Keratinocyte (primary cell): ENCODE results near the gene SIAE. TPM values are rescaled to one million over a fixed set of nuclear protein-coding genes. Genes with fewer than 3 reads are reported as not detected.

Experiments
- DNase-seq: peaks from one replicate; pipeline ENCODE4 v3.0.0-alpha.2; 2011; ENCODE audit warnings: low read depth, missing footprints, low spot score
- FAIRE-seq: peaks from 2 replicates; lab custom pipeline; 2011; peaks lifted over from hg19 to GRCh38; lab: Jason Lieb, UNC
- H2AFZ ChIP-seq: 2 replicates; pipeline ENCODE4 v1.6.0; 2012; ENCODE audit warnings: low read length, control low read depth, inconsistent platforms; ENCODE audit not compliant: control insufficient read depth
- H3K27ac ChIP-seq: 2 replicates; pipeline ENCODE4 v1.5.1; 2011; ENCODE audit warnings: low read length; ENCODE audit not compliant: control insufficient read depth, insufficient read depth
- H3K27me3 ChIP-seq: 3 replicates; pipeline ENCODE4 v1.6.0; 2011; ENCODE audit warnings: low read length; ENCODE audit not compliant: control insufficient read depth, insufficient read depth; ENCODE audit errors: extremely low read depth
- H3K36me3 ChIP-seq, 2 experiments: 2 replicates in 1 of 2; 3 replicates in 1 of 2; pipeline ENCODE4 v1.5.1; 2011; ENCODE audit warnings: low read length in 2 of 2, mild to moderate bottlenecking in 1 of 2; ENCODE audit not compliant: control insufficient read depth in 2 of 2, insufficient read depth in 2 of 2; ENCODE audit errors: extremely low read depth in 1 of 2
- H3K4me1 ChIP-seq: 3 replicates; pipeline ENCODE4 v1.5.1; 2011; ENCODE audit warnings: low read length; ENCODE audit not compliant: control insufficient read depth, insufficient read depth; ENCODE audit errors: extremely low read depth
- H3K4me2 ChIP-seq: 3 replicates; pipeline ENCODE4 v1.6.0; 2011; ENCODE audit warnings: low read depth, low read length; ENCODE audit not compliant: control insufficient read depth, insufficient read depth; ENCODE audit errors: extremely low read depth
- H3K4me3 ChIP-seq, 3 experiments: fragments of 200-600 bp in 1 of 3; sonication (generic) in 1 of 3; 2 replicates in 2 of 3; 3 replicates in 1 of 3; pipeline ENCODE4 v1.5.1; 2011 to 2016; ENCODE audit warnings: low read length in 3 of 3, mild to moderate bottlenecking in 3 of 3, control low read depth in 2 of 3, inconsistent platforms in 1 of 3, low read depth in 1 of 3, mixed read lengths in 1 of 3, mixed run types in 1 of 3, moderate library complexity in 1 of 3; ENCODE audit not compliant: control insufficient read depth in 2 of 3, insufficient read depth in 2 of 3; ENCODE audit errors: extremely low read depth in 1 of 3
- H3K79me2 ChIP-seq: 2 replicates; pipeline ENCODE4 v1.6.0; 2012; ENCODE audit warnings: low read length; ENCODE audit not compliant: control insufficient read depth, insufficient read depth
- H3K9ac ChIP-seq: 3 replicates; pipeline ENCODE4 v1.6.0; 2011; ENCODE audit warnings: low read length; ENCODE audit not compliant: control insufficient read depth, insufficient read depth; ENCODE audit errors: extremely low read depth
- H3K9me1 ChIP-seq: 3 replicates; pipeline ENCODE4 v1.6.0; 2011; ENCODE audit warnings: low read length; ENCODE audit not compliant: control insufficient read depth, insufficient read depth; ENCODE audit errors: extremely low read depth
- H3K9me3 ChIP-seq: 2 replicates; pipeline ENCODE4 v1.5.1; 2012; ENCODE audit warnings: low read depth, low read length; ENCODE audit not compliant: control insufficient read depth
- H4K20me1 ChIP-seq: 3 replicates; pipeline ENCODE4 v1.6.0; 2011; ENCODE audit warnings: low read length; ENCODE audit not compliant: control insufficient read depth, insufficient read depth; ENCODE audit errors: extremely low read depth
- EZH2 ChIP-seq: IDR thresholded peaks from one replicate; pipeline ENCODE4 v1.6.1; 2012; ENCODE audit warnings: inconsistent platforms, mild to moderate bottlenecking, low read length, moderate library complexity
- dilution Hi-C: fragments of 300-500 bp; cut with MboI; formaldehyde crosslinking; loops from one replicate; pipeline ENCODE4 v1.7.0; 2020; ENCODE audit warnings: low sequenced_read_pairs; ENCODE audit not compliant: extremely low pct_ligation_motif_present
- polyA minus RNA-seq, 3 experiments: library from RNA; depleted of rRNA, polyadenylated mRNA; stranded (reverse); fragments of >200 nt; gene quantifications; 1 replicate in 1 of 3; 2 replicates in 1 of 3; 3 replicates in 1 of 3; pipeline ENCODE4 v1.2.3, GENCODE V29; 2011
- polyA plus RNA-seq, 5 experiments: library from polyadenylated mRNA; depleted of rRNA in 3 of 5; stranded (reverse) in 3 of 5; stranded (forward) in 1 of 5; unstranded in 1 of 5; fragments of >200 nt; gene quantifications; 1 replicate in 1 of 5; 2 replicates in 3 of 5; 3 replicates in 1 of 5; pipeline versions ENCODE4 v1.2.1 to v1.2.3, GENCODE V29; 2011 to 2012; ENCODE audit warnings: missing spikeins in 2 of 5, low read depth in 1 of 5, low replicate concordance in 1 of 5
- TF ChIP-seq, protein P1 (sequence below), 3 experiments: IDR thresholded peaks in 1 of 3; conservative IDR thresholded peaks in 1 of 3; optimal IDR thresholded peaks in 1 of 3; 2 replicates in 2 of 3; 3 replicates in 1 of 3; pipeline versions ENCODE3 to v1.5.1; 2011; ENCODE audit warnings: low read length in 3 of 3, mild to moderate bottlenecking in 3 of 3, moderate library complexity in 2 of 3, control low read depth in 1 of 3, inconsistent platforms in 1 of 3; ENCODE audit not compliant: insufficient read depth in 2 of 3; ENCODE audit errors: extremely low read depth in 1 of 3

The SIAE gene, protein sequence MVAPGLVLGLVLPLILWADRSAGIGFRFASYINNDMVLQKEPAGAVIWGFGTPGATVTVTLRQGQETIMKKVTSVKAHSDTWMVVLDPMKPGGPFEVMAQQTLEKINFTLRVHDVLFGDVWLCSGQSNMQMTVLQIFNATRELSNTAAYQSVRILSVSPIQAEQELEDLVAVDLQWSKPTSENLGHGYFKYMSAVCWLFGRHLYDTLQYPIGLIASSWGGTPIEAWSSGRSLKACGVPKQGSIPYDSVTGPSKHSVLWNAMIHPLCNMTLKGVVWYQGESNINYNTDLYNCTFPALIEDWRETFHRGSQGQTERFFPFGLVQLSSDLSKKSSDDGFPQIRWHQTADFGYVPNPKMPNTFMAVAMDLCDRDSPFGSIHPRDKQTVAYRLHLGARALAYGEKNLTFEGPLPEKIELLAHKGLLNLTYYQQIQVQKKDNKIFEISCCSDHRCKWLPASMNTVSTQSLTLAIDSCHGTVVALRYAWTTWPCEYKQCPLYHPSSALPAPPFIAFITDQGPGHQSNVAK
- polyA plus RNA-seq (16.2 to 44.7 TPM (median 26.6 TPM) in 3 replicates), polyA minus RNA-seq (9.7 to 30.1 TPM (median 21.6 TPM) in 3 replicates)
- polyA plus RNA-seq (2011; ENCODE audit: low read depth), result 16.2 TPM
- 11.7 and 16.2 TPM in 2 replicates for polyA plus RNA-seq (2011; cell fraction: cytosol; rRNA removed)
- 60.9 and 62.6 TPM in 2 replicates for polyA plus RNA-seq (2011; cell fraction: nucleus; rRNA removed)
- polyA plus RNA-seq (2012; ENCODE audit: low replicate concordance), result 9.3 and 14.4 TPM in 2 replicates
- polyA minus RNA-seq (2011; cell fraction: cytosol; rRNA and poly(A)+ RNA removed), result 7.1 TPM
- polyA minus RNA-seq (2011; cell fraction: nucleus; rRNA and poly(A)+ RNA removed), result 20.3 and 50.3 TPM in 2 replicates

GRCh38 chr11:124673333-124674167, at the start of gene SIAE, which contains the start of gene SPA17:
TSS of gene SIAE (minus strand) at chr11:124673739. CDS start at chr11:124673708, 31 bp downstream.
TSS of gene SPA17 (plus strand) at chr11:124673904. CDS start at chr11:124675265, 1,361 bp downstream.
- H3K9me1 ChIP-seq, result no peaks in the 10 kb centered on the region
- peak within 1 kb of the TSS; percentile 85 for H3K4me2 ChIP-seq
- dilution Hi-C loops, result no loop called here
- peak within 1 kb of the TSS; percentile 33 for H3K27ac ChIP-seq
- H3K79me2 ChIP-seq, result no peaks in the 10 kb centered on the region
- H3K9ac ChIP-seq, result peak within 1 kb of the TSS; percentile 80
- no peaks in the 10 kb centered on the region for H3K9me3 ChIP-seq
- H3K4me1 ChIP-seq, result peaks cover 6% of the 10 kb centered on the region
- H4K20me1 ChIP-seq, result no peaks in the 10 kb centered on the region
- H2AFZ ChIP-seq, result peak within 1 kb of the TSS; percentile 89
- no peaks in the 10 kb centered on the region for H3K27me3 ChIP-seq
- TF ChIP-seq, protein P1, sequence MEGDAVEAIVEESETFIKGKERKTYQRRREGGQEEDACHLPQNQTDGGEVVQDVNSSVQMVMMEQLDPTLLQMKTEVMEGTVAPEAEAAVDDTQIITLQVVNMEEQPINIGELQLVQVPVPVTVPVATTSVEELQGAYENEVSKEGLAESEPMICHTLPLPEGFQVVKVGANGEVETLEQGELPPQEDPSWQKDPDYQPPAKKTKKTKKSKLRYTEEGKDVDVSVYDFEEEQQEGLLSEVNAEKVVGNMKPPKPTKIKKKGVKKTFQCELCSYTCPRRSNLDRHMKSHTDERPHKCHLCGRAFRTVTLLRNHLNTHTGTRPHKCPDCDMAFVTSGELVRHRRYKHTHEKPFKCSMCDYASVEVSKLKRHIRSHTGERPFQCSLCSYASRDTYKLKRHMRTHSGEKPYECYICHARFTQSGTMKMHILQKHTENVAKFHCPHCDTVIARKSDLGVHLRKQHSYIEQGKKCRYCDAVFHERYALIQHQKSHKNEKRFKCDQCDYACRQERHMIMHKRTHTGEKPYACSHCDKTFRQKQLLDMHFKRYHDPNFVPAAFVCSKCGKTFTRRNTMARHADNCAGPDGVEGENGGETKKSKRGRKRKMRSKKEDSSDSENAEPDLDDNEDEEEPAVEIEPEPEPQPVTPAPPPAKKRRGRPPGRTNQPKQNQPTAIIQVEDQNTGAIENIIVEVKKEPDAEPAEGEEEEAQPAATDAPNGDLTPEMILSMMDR (optimal IDR thresholded peaks at IDR 0.05 in 1 of 3, IDR thresholded peaks at IDR 0.05 in 1 of 3, conservative IDR thresholded peaks at IDR 0.05 in 1 of 3; ENCODE audit: extremely low read depth in 1 of 3, insufficient read depth in 2 of 3, low read length in 3 of 3), result no peak
- TF ChIP-seq EZH2, result no peak
- no peaks in the 10 kb centered on the region for H3K36me3 ChIP-seq
- peak within 1 kb of the TSS; percentile 66 to 75 (median 74) for H3K4me3 ChIP-seq
- FAIRE-seq, result no peak
- peak; percentile 75 for DNase-seq

DNA sequence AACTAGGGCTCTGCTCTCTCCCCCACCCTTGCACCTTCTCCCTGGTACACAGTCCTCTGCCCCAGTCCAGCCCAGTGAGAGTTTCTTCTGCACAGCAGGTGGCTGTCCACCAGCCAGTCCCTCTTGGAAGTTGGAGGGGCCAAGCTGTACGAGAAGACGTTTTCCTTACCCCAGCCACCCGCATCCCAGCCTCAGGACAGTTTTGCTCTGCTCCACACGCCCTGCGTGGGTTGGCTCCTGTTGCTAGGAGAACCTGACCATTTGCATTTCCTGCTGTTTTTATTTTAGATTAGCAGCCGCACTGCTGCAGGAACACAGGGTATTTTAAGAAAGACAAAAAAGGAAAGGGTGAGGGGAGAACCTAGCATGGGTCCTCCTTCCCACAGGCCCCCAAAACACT, 48.6 kb upstream of the SIAE start:
- dilution Hi-C loops, result no loop called here
- H3K4me2 ChIP-seq, result no peak overlapping the region
- H4K20me1 ChIP-seq, result no peaks in the 10 kb centered on the region
- no peak overlapping the region for H3K4me3 ChIP-seq
- no peaks in the 10 kb centered on the region for H3K79me2 ChIP-seq
- peaks cover 30% of the 10 kb centered on the region for H3K4me1 ChIP-seq
- no peaks in the 10 kb centered on the region for H3K36me3 ChIP-seq
- peaks cover 2% of the 10 kb centered on the region for H3K9me1 ChIP-seq
- peaks cover 52% of the 10 kb centered on the region for H3K27me3 ChIP-seq
- no peak for TF ChIP-seq EZH2
- TF ChIP-seq, protein P1 (optimal IDR thresholded peaks at IDR 0.05 in 1 of 3, IDR thresholded peaks at IDR 0.05 in 1 of 3, conservative IDR thresholded peaks at IDR 0.05 in 1 of 3; ENCODE audit: extremely low read depth in 1 of 3, insufficient read depth in 2 of 3, low read length in 3 of 3), result no peak
- DNase-seq (no peak), FAIRE-seq (no peak)
- H2AFZ ChIP-seq, result no peak overlapping the region
- H3K9me3 ChIP-seq, result no peaks in the 10 kb centered on the region
- no peak overlapping the region for H3K27ac ChIP-seq
- H3K9ac ChIP-seq, result no peak overlapping the region
